Mucosa of rectum (tissue), 2 donors: ENCODE data around the gene CDK6.
A peak's percentile ranks its signal among the peaks of the same experiment; 100 is the strongest.

Experiments used
- H3K27ac ChIP-seq, 2 donors: one replicate each; pipeline ENCODE4 v1.7.0; 2013; ENCODE audit warnings: inconsistent platforms in 2 of 2, low read depth in 2 of 2, low read length in 2 of 2
- H3K27me3 ChIP-seq, 2 donors: one replicate each; pipeline ENCODE4 v1.7.0; 2013; ENCODE audit warnings: low read length in 2 of 2; ENCODE audit not compliant: control insufficient read depth in 2 of 2, insufficient read depth in 2 of 2
- H3K36me3 ChIP-seq, 2 donors: one replicate each; pipeline ENCODE4 v1.7.0; 2013; ENCODE audit warnings: low read length in 2 of 2; ENCODE audit not compliant: control insufficient read depth in 2 of 2, insufficient read depth in 2 of 2
- H3K4me1 ChIP-seq, 2 donors: one replicate each; pipeline ENCODE4 v1.7.0; 2013; ENCODE audit warnings: low read length in 2 of 2, mild to moderate bottlenecking in 1 of 2; ENCODE audit not compliant: control insufficient read depth in 2 of 2, insufficient read depth in 2 of 2
- H3K4me3 ChIP-seq, 2 donors: one replicate each; pipeline ENCODE4 v1.7.0; 2013; ENCODE audit warnings: low read length in 2 of 2
- H3K9ac ChIP-seq, 2 donors: one replicate each; pipeline ENCODE4 v1.7.0; 2013; ENCODE audit warnings: low read length in 2 of 2, low read depth in 1 of 2, mild to moderate bottlenecking in 1 of 2
- H3K9me3 ChIP-seq, 2 donors: one replicate each; pipeline ENCODE4 v1.7.0; 2013; ENCODE audit warnings: low read length in 2 of 2; ENCODE audit not compliant: control insufficient read depth in 2 of 2
- donor health status: healthy.
- donor health status: Normal muscosa, but diverticular disease.

CDK6 gene

DNA sequence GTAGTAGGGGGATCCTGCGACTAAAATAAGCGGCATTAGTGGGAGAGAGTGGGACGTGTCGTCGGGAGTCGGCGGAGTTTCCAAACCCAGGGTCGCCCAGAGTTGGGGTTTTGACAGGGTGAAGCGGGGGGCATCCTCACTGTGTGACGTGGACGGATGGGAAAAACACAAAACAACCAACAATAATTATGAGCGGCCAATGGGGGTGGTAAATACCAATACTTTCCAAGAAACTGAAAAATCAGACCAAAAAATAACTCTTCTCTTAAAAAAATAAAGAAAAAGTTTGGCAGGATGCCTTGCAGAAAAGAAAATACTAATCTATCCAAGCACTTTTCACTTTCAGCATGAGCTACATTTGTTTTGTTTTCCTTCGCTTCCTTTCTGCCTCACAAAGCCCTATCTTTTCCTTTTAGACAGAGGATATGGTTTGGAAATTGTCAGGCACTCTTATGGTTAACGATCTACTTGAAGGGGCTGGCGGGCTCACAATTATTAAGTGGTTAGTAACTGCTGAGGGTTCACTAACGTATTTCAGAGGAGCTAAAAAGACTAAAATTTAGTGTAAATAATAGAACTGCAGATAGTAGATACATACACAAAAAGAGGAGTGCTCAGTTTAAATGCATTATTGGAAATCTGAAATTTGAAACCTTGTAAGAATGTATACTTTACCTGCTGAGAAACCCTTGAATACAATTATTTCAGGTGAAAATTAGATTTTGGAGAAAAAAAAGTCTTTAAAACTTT lies 802 bp upstream of the CDK6 start:
- no peaks in the 10 kb centered on the region for H3K36me3 ChIP-seq
- peak overlapping the region; percentile 97 to 99 for H3K4me3 ChIP-seq
- H3K27me3 ChIP-seq = no peaks in the 10 kb centered on the region
- H3K9me3 ChIP-seq = no peaks in the 10 kb centered on the region
- H3K4me1 ChIP-seq = peaks cover under 1 to 7% of the 10 kb centered on the region in 2 donors
- H3K9ac ChIP-seq = peak overlapping the region; percentile 48 to 67
- peak overlapping the region in 1 of 2 donors; percentile 52 for H3K27ac ChIP-seq

GRCh38 chr7:92835851-92836488 lies 403 bp downstream of the CDK6 start:
- Histone ChIP-seq H3K4me1 (peaks cover 4 to 17% of the 10 kb centered on the region in 2 donors), H3K9ac (peak overlapping the region; percentile 80 to 89), H3K4me3 (peak overlapping the region; percentile 97 to 99), H3K36me3 (no peaks in the 10 kb centered on the region), H3K9me3 (no peaks in the 10 kb centered on the region), H3K27me3 (no peaks in the 10 kb centered on the region), H3K27ac (peak overlapping the region; percentile 91 to 92)

- Histone ChIP-seq H3K4me1 (peaks cover 8 to 19% of the 10 kb centered on the region in 2 donors), H3K36me3 (no peaks in the 10 kb centered on the region), H3K4me3 (peak overlapping the region; percentile 97 to 99), H3K27ac (peak overlapping the region; percentile 91 to 92), H3K9ac (peak overlapping the region; percentile 80 to 89), H3K27me3 (no peaks in the 10 kb centered on the region), H3K9me3 (no peaks in the 10 kb centered on the region)
Measured at GRCh38 chr7:92835261-92835850, 1.0 kb downstream of the CDK6 start.

DNA sequence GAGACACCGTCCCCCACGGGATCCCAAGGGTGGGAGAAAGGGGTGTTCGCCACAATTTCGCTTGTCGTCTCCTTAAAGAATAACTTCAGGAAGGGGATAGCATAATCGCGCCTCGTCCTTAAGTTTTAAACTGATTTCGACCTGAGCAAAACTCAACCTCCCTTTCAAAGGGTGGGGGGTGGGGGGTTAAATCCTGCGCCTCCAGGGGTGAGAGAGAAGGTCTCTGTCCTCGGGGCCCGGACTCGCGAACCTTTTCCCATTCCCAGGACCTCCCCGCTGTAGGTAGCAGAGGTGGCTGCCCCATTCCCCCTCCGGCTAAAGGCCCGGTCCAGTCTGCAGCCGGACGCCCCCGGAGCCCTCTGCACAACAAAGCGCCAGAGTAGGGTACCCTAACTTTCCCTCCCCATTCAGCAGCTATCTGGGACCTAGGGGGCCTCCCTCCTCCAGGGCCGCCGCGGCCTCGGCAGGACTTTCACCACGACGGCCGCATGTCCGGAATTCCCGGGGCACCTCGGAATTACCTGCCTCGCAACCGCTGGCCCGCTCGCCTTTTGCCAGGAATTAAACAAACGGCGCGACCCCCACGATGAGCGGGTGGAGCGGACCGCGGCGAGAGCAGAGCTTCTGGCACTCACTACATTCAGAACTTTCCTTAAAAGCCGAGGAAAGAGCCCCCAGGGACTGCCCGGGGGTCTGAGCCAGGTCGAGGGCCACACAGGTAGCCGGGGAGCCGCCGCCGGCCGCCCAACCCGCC lies 1.7 kb downstream of the CDK6 start:
- Histone ChIP-seq H3K4me1 (peaks cover 8 to 25% of the 10 kb centered on the region in 2 donors), H3K9ac (peak overlapping the region; percentile 80 to 89), H3K27ac (peak overlapping the region; percentile 91 to 92), H3K9me3 (no peaks in the 10 kb centered on the region), H3K27me3 (no peaks in the 10 kb centered on the region), H3K36me3 (no peaks in the 10 kb centered on the region), H3K4me3 (peak overlapping the region; percentile 97 to 99)

- Histone ChIP-seq H3K9me3 (no peaks in the 10 kb centered on the region), H3K9ac (peak overlapping the region; percentile 80 to 89), H3K27ac (peak overlapping the region; percentile 91 to 92), H3K36me3 (no peaks in the 10 kb centered on the region), H3K4me3 (peak overlapping the region; percentile 97 to 99), H3K4me1 (peaks cover 8 to 25% of the 10 kb centered on the region in 2 donors), H3K27me3 (no peaks in the 10 kb centered on the region)
Measured at GRCh38 chr7:92833766-92834506, 2.4 kb downstream of the CDK6 start.

GRCh38 chr7:92833024-92833765 lies 3.2 kb downstream of the CDK6 start:
- H3K4me1 ChIP-seq = peaks cover 8 to 25% of the 10 kb centered on the region in 2 donors

GRCh38 chr7:92832534-92833023 lies 3.8 kb downstream of the CDK6 start:
- Histone ChIP-seq H3K9me3 (no peaks in the 10 kb centered on the region), H3K4me3 (peak overlapping the region; percentile 97 to 99), H3K36me3 (no peaks in the 10 kb centered on the region), H3K27me3 (no peaks in the 10 kb centered on the region), H3K9ac (peak overlapping the region; percentile 80 to 89), H3K27ac (peak overlapping the region; percentile 91 to 92), H3K4me1 (peaks cover 8 to 25% of the 10 kb centered on the region in 2 donors)

More at GRCh38 chr7:92833024-92833765, 3.2 kb downstream of the CDK6 start:
- Histone ChIP-seq H3K9ac (peak overlapping the region; percentile 80 to 89), H3K27me3 (no peaks in the 10 kb centered on the region), H3K27ac (peak overlapping the region; percentile 91 to 92), H3K36me3 (no peaks in the 10 kb centered on the region), H3K4me3 (peak overlapping the region; percentile 97 to 99), H3K9me3 (no peaks in the 10 kb centered on the region)

- Histone ChIP-seq H3K4me1 (peaks cover 10 to 27% of the 10 kb centered on the region in 2 donors), H3K9me3 (no peaks in the 10 kb centered on the region), H3K4me3 (peak overlapping the region; percentile 97 to 99), H3K9ac (peak overlapping the region; percentile 80 to 89), H3K27ac (peak overlapping the region; percentile 91 to 92), H3K27me3 (no peaks in the 10 kb centered on the region), H3K36me3 (no peaks in the 10 kb centered on the region)
Measured at GRCh38 chr7:92831716-92832533, 4.4 kb downstream of the CDK6 start.
